Midbrain (tissue), 1 donor: ENCODE measurements around the gene LSM14A.
"Not testable (repeated sequence)": the region's sequence is repeated elsewhere in the genome, so short reads cannot be mapped to it uniquely, and the experiment has no call there.

Experiments used
- DNase-seq: peaks from one replicate; lab custom pipeline; 2025; lab: John Stamatoyannopoulos, UW

LSM14A gene

GRCh38 chr19:34171877-34172660, at the start of gene LSM14A:
LSM14A (plus strand) TSS chr19:34172504; CDS start chr19:34172643, 139 bp downstream.
- peak; percentile 83 for DNase-seq

GRCh38 chr19:34124828-34125227, 47.5 kb upstream of the LSM14A start:
- DNase-seq, result no peak

- DNase-seq, result no peak
Measured at GRCh38 chr19:34126966-34127365, 45.3 kb upstream of the LSM14A start.

GRCh38 chr19:34127684-34128189, 44.6 kb upstream of the LSM14A start:
- DNase-seq, result no peak

GRCh38 chr19:34128558-34129250, 43.6 kb upstream of the LSM14A start:
- DNase-seq, result no peak

- DNase-seq, result no peak
Measured at GRCh38 chr19:34131100-34131499, 41.2 kb upstream of the LSM14A start.

GRCh38 chr19:34132145-34132544, 40.2 kb upstream of the LSM14A start:
- not testable (repeated sequence) for DNase-seq

GRCh38 chr19:34132706-34133105, 39.6 kb upstream of the LSM14A start:
- DNase-seq, result not testable (repeated sequence)

- DNase-seq, result peak; percentile 84
Measured at GRCh38 chr19:34134190-34135053, 37.9 kb upstream of the LSM14A start.

- DNase-seq, result no peak
Measured at GRCh38 chr19:34135054-34135800, 37.1 kb upstream of the LSM14A start.

- DNase-seq, result no peak
Measured at GRCh38 chr19:34135821-34136611, 36.3 kb upstream of the LSM14A start.

GRCh38 chr19:34141025-34141424, 31.3 kb upstream of the LSM14A start:
- no peak for DNase-seq

- no peak for DNase-seq
Measured at GRCh38 chr19:34142440-34142839, 29.9 kb upstream of the LSM14A start.

GRCh38 chr19:34145741-34146202, 26.5 kb upstream of the LSM14A start:
- peak; percentile 56 for DNase-seq

- DNase-seq, result no peak
Measured at GRCh38 chr19:34148658-34149185, 23.6 kb upstream of the LSM14A start.

GRCh38 chr19:34149873-34150272, 22.4 kb upstream of the LSM14A start:
- no peak for DNase-seq

- no peak for DNase-seq
Measured at GRCh38 chr19:34150558-34150957, 21.7 kb upstream of the LSM14A start.

- DNase-seq, result no peak
Measured at GRCh38 chr19:34151439-34151838, 20.9 kb upstream of the LSM14A start.

- DNase-seq, result no peak
Measured at GRCh38 chr19:34154401-34154800, 17.9 kb upstream of the LSM14A start.

- no peak for DNase-seq
Measured at GRCh38 chr19:34155686-34156085, 16.6 kb upstream of the LSM14A start.
